Smooth muscle cell (in vitro differentiated cells): Measurements from ENCODE around the gene GSTM2. TPM values are rescaled to one million over a fixed set of nuclear protein-coding genes. Genes with fewer than 3 reads are reported as not detected.

Experiments
- DNase-seq: peaks from one replicate; lab custom pipeline; 2025; ENCODE audit not compliant: unreplicated experiment; lab: John Stamatoyannopoulos, UW
- H2AFZ ChIP-seq: fragments of 200-600 bp; sonication (generic); 2 replicates; pipeline ENCODE4 v1.6.0; 2016; ENCODE audit warnings: antibody characterized with exemption, low read depth, mild to moderate bottlenecking
- H3F3A ChIP-seq: fragments of 200-600 bp; sonication (generic); 2 replicates; pipeline ENCODE4 v1.6.0; 2017; ENCODE audit warnings: antibody characterized with exemption, low read depth
- H3K27ac ChIP-seq: fragments of 200-600 bp; sonication (generic); 2 replicates; pipeline ENCODE4 v1.5.1; 2016; ENCODE audit warnings: low read depth, mild to moderate bottlenecking
- H3K27me3 ChIP-seq: fragments of 200-600 bp; sonication (generic); 2 replicates; pipeline ENCODE4 v1.6.1; 2016; ENCODE audit warnings: low read depth, mild to moderate bottlenecking
- H3K36me3 ChIP-seq: fragments of 200-600 bp; sonication (generic); 2 replicates; pipeline ENCODE4 v1.5.1; 2016; ENCODE audit warnings: low read depth
- H3K4me1 ChIP-seq: fragments of 200-600 bp; sonication (generic); 2 replicates; pipeline ENCODE4 v1.5.1; 2016; ENCODE audit warnings: low read depth
- H3K4me2 ChIP-seq: fragments of 200-600 bp; sonication (generic); 2 replicates; pipeline ENCODE4 v1.6.0; 2016; ENCODE audit warnings: mild to moderate bottlenecking
- H3K4me3 ChIP-seq: fragments of 200-600 bp; sonication (generic); 2 replicates; pipeline ENCODE4 v1.5.1; 2016; ENCODE audit warnings: mild to moderate bottlenecking
- H3K79me2 ChIP-seq: fragments of 200-600 bp; sonication (generic); 2 replicates; pipeline ENCODE4 v1.6.0; 2016; ENCODE audit warnings: low read depth, mild to moderate bottlenecking
- H3K9ac ChIP-seq: fragments of 200-600 bp; sonication (generic); 2 replicates; pipeline ENCODE4 v1.6.0; 2016; ENCODE audit warnings: low read depth
- H3K9me3 ChIP-seq: fragments of 200-600 bp; sonication (generic); replicated peaks from 2 replicates; pipeline ENCODE4 v1.5.1; 2016; ENCODE audit warnings: low read depth
- H4K20me1 ChIP-seq: fragments of 200-600 bp; sonication (generic); 2 replicates; pipeline ENCODE4 v1.6.0; 2016; ENCODE audit warnings: low read depth
- WGBS: methylation state at CpG from one replicate; pipeline ENCODE4 v1.1.7; 2016; ENCODE audit warnings: low lambda C conversion rate; 5-methylcytosine and 5-hydroxymethylcytosine counted together
- polyA plus RNA-seq: library from polyadenylated mRNA; unstranded; fragments of >200 nt; fragmentation: Nextera tagmentation; extraction: Ambion mirVana; gene quantifications from 2 replicates; pipeline ENCODE4 v1.2.1, GENCODE V29; 2016
- total RNA-seq: library from RNA; depleted of rRNA; stranded (reverse); fragments of >200 nt; gene quantifications from 2 replicates; pipeline ENCODE4 v1.2.3, GENCODE V29; 2014
- TF ChIP-seq, protein P1 (sequence below): fragments of 200-600 bp; sonication (generic); IDR thresholded peaks from 2 replicates; pipeline ENCODE4 v1.5.1; 2017; ENCODE audit warnings: borderline replicate concordance, mild to moderate bottlenecking, antibody characterized with exemption; ENCODE audit not compliant: insufficient read depth, poor library complexity, severe bottlenecking

Gene GSTM2
- total and polyA plus RNA-seq, 2 experiments from 2014 or later: 30.3 to 43.8 TPM

DNA sequence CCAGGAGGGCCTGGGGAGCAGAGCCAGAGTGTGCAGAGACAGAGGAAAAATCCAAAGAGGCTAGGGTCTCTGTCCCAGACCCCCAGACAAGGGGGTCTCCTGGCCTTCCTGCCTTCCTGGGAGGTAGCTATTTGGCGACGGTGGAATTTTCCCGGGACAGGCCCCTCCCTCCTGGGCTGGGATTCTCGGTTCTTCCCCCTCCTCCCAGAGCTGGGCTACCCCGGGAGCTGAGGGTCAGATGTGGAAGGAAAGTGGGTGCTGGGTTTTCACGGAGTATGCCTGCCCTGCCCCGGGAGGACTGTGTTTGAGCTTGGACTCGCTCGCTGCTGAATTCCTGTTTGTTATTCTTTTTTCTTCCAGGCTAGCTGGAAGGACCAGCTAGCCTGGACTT, 47.5 kb upstream of the GSTM2 start:
- no peaks in the 10 kb centered on the region for H3K36me3 ChIP-seq
- H3K27ac ChIP-seq: peak overlapping the region; percentile 95
- H3K79me2 ChIP-seq: peaks cover 55% of the 10 kb centered on the region
- H3K4me3 ChIP-seq: peak overlapping the region; percentile 83
- H3K4me2 ChIP-seq: peak overlapping the region; percentile 96
- no peaks in the 10 kb centered on the region for H3K27me3 ChIP-seq
- peak; percentile 78 for DNase-seq
- H3F3A ChIP-seq: peaks cover 7% of the 10 kb centered on the region
- peak overlapping the region; percentile 14 for H2AFZ ChIP-seq
- 2% methylated on average over 9 of the region's 9 CpGs for WGBS
- peaks cover 44% of the 10 kb centered on the region for H4K20me1 ChIP-seq
- H3K4me1 ChIP-seq: peaks cover 17% of the 10 kb centered on the region
- peak overlapping the region; percentile 96 for H3K9ac ChIP-seq
- TF ChIP-seq, protein P1, sequence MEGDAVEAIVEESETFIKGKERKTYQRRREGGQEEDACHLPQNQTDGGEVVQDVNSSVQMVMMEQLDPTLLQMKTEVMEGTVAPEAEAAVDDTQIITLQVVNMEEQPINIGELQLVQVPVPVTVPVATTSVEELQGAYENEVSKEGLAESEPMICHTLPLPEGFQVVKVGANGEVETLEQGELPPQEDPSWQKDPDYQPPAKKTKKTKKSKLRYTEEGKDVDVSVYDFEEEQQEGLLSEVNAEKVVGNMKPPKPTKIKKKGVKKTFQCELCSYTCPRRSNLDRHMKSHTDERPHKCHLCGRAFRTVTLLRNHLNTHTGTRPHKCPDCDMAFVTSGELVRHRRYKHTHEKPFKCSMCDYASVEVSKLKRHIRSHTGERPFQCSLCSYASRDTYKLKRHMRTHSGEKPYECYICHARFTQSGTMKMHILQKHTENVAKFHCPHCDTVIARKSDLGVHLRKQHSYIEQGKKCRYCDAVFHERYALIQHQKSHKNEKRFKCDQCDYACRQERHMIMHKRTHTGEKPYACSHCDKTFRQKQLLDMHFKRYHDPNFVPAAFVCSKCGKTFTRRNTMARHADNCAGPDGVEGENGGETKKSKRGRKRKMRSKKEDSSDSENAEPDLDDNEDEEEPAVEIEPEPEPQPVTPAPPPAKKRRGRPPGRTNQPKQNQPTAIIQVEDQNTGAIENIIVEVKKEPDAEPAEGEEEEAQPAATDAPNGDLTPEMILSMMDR: no peak
- no peaks in the 10 kb centered on the region for H3K9me3 ChIP-seq

DNA sequence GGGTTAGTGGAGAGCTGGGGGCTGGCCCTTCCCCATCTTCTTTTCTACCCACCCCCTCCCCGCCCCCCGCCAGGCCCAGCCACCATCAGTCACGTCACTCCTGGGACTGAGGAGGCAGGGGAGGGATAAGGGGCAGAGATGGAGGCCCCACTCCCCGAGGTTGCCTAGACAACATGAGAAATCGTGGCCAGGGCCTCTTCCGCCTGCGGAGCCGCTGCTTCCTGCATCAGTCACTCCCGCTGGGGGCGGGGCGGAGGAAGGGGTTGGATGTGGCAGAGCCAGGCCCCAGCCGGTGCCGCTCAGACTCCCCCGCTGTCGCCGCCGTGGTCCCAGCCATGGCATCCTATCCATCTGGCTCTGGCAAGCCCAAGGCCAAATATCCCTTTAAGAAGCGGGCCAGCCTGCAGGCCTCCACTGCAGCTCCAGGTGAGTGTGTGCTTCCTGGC, 47.0 kb upstream of the GSTM2 start:
- peak overlapping the region; percentile 83 for H3K4me3 ChIP-seq
- TF ChIP-seq, protein P1: no peak
- no peaks in the 10 kb centered on the region for H3K36me3 ChIP-seq
- H3K4me2 ChIP-seq: peak overlapping the region; percentile 96
- H3K9me3 ChIP-seq: no peaks in the 10 kb centered on the region
- peaks cover 49% of the 10 kb centered on the region for H4K20me1 ChIP-seq
- peak overlapping the region; percentile 95 for H3K27ac ChIP-seq
- peaks cover 17% of the 10 kb centered on the region for H3K4me1 ChIP-seq
- H3F3A ChIP-seq: peaks cover 7% of the 10 kb centered on the region
- DNase-seq: peak; percentile 84
- peak overlapping the region; percentile 96 for H3K9ac ChIP-seq
- H3K27me3 ChIP-seq: no peaks in the 10 kb centered on the region
- H3K79me2 ChIP-seq: peaks cover 56% of the 10 kb centered on the region
- WGBS: under 1% methylated on average over 13 of the region's 18 CpGs
- no peak overlapping the region for H2AFZ ChIP-seq

DNA sequence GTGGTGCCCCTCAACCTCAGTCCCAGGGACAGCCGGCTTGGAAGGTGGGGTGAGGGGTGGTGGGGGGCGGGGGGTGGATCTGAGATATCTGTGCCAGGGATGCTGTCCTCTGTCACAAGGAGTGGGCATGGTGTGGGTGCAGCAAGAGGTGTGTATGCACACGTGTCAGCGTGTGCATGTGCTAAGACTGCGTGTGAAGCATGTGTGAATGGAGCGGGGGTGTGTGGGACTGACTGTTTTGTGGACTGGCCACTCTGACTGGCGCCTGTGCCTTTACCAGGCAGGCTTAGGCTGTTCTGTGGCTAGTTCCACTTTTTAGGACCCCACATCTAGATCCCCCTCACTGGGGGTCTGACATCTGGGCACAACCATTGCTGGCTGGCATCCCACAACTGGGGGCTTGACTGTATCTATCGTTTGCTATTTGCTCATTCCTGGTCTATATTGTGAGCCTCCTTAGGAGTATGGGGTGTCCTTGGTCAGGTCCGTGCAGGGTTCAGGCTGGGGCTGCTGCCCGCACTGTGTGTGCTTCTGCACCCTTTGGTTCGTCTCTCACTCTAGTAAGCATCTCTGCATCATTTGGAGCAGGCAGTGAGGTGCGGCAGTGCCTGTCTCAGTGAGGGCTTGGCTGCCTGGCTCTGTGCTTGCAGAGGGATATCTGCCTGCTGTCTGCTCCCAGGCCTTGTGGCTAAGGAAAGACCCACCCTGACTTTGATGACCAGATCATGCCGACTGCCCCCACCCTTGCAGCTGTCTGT, 46.3 kb upstream of the GSTM2 start:
- Histone ChIP-seq H3K4me3 (peak overlapping the region; percentile 83), H4K20me1 (peaks cover 55% of the 10 kb centered on the region), H2AFZ (no peak overlapping the region), H3F3A (peaks cover 7% of the 10 kb centered on the region), H3K27ac (peak overlapping the region; percentile 63), H3K9ac (peak overlapping the region; percentile 65), H3K9me3 (no peaks in the 10 kb centered on the region), H3K36me3 (no peaks in the 10 kb centered on the region), H3K27me3 (no peaks in the 10 kb centered on the region), H3K4me2 (peak overlapping the region; percentile 96), H3K79me2 (peaks cover 56% of the 10 kb centered on the region), H3K4me1 (peaks cover 17% of the 10 kb centered on the region)
- DNase-seq: no peak
- TF ChIP-seq, protein P1: no peak
- 73% methylated on average over 12 of the region's 13 CpGs for WGBS
